GM12878 (cell line): Measurements from ENCODE around the gene FAM118B. TPM values are rescaled to one million over a fixed set of nuclear protein-coding genes. Genes with fewer than 3 reads are reported as not detected.

Experiments used
- ATAC-seq: fragments of 200-7000 bp; cut with Tn5 transposase; 3 replicates; pipeline ENCODE4 v1.9.1; 2020; ENCODE audit warnings: mild to moderate bottlenecking, moderate library complexity
- BruUV-seq: library from RNA; stranded (reverse); fragments of 400-500 nt; replicated peaks from 2 replicates; lab custom pipeline; 2021; lab: Mats Ljungman, UMichigan
- CTCF ChIA-PET: fragments of 300-600 bp; sonication (Branson Sonifier 250); formaldehyde crosslinking; extraction: SDS; loops from one replicate; lab custom pipeline; 2021; ENCODE audit warnings: inconsistent platforms; lab: Yijun Ruan, JAX
- POLR2A ChIA-PET: fragments of 350-600 bp; formaldehyde crosslinking; extraction: SDS; loops from one replicate; lab custom pipeline; 2021; ENCODE audit warnings: inconsistent platforms; lab: Charles Lee
- RAD21 ChIA-PET: fragments of 300-600 bp; sonication (Branson Sonifier 250); formaldehyde crosslinking; loops from one replicate; lab custom pipeline; 2023; ENCODE audit warnings: antibody characterized with exemption; ENCODE audit not compliant: unreplicated experiment; lab: Charles Lee
- SMC1A ChIA-PET: fragments of 300-600 bp; sonication (Branson Sonifier 250); formaldehyde crosslinking; loops from one replicate; lab custom pipeline; 2023; ENCODE audit not compliant: unreplicated experiment, uncharacterized antibody; lab: Charles Lee
- DNase-seq: peaks from one replicate; pipeline ENCODE4 v3.0.0-alpha.2; 2011; ENCODE audit warnings: low read depth, low spot score
- FAIRE-seq: peaks from 3 replicates; lab custom pipeline; 2011; peaks lifted over from hg19 to GRCh38; lab: Jason Lieb, UNC
- H2AFZ ChIP-seq: 2 replicates; pipeline ENCODE4 v1.6.0; 2011; ENCODE audit warnings: low read depth, low read length, control low read depth; ENCODE audit not compliant: control insufficient read depth
- H3K27ac ChIP-seq: 2 replicates; pipeline ENCODE4 v1.5.1; 2011; ENCODE audit warnings: control low read depth; ENCODE audit not compliant: control insufficient read depth, insufficient read depth
- H3K27me3 ChIP-seq, 2 experiments: replicated peaks in 1 of 2; 2 replicates each; pipeline versions ENCODE4 v1.6.0 to v1.6.1; 2011; ENCODE audit warnings: low read length in 1 of 2; ENCODE audit not compliant: control insufficient read depth in 2 of 2, insufficient read depth in 2 of 2
- H3K36me3 ChIP-seq, 2 experiments: 2 replicates each; pipeline ENCODE4 v1.5.1; 2011; ENCODE audit warnings: low read length in 1 of 2; ENCODE audit not compliant: control insufficient read depth in 2 of 2, insufficient read depth in 2 of 2
- H3K4me1 ChIP-seq: 2 replicates; pipeline ENCODE4 v1.6.1; 2011; ENCODE audit warnings: mild to moderate bottlenecking, low read length, moderate library complexity, mixed read lengths; ENCODE audit not compliant: control insufficient read depth, insufficient read depth
- H3K4me2 ChIP-seq: 2 replicates; pipeline ENCODE4 v1.6.0; 2011; ENCODE audit warnings: control low read depth; ENCODE audit not compliant: control insufficient read depth, insufficient read depth
- H3K4me3 ChIP-seq: fragments of 200-600 bp; sonication (generic); 2 replicates; pipeline ENCODE4 v1.5.1; 2016
- H3K79me2 ChIP-seq: 2 replicates; pipeline ENCODE4 v1.6.0; 2011; ENCODE audit warnings: low read length; ENCODE audit not compliant: control insufficient read depth, insufficient read depth
- H3K9ac ChIP-seq: 2 replicates; pipeline ENCODE4 v1.8.0; 2011; ENCODE audit warnings: low read length, control low read depth, mixed read lengths; ENCODE audit not compliant: control insufficient read depth, insufficient read depth
- H3K9me3 ChIP-seq: replicated peaks from 3 replicates; pipeline ENCODE4 v1.5.1; 2011; ENCODE audit warnings: mild to moderate bottlenecking, low read length; ENCODE audit not compliant: control insufficient read depth, insufficient read depth
- H4K20me1 ChIP-seq: 2 replicates; pipeline ENCODE4 v1.6.0; 2011; ENCODE audit not compliant: control insufficient read depth, insufficient read depth
- BMI1 ChIP-seq: fragments of 450-650 bp; IDR thresholded peaks from 2 replicates; pipeline ENCODE4 v1.6.1; 2016; ENCODE audit warnings: mild to moderate bottlenecking, moderate library complexity, borderline replicate concordance
- CEBPB ChIP-seq, 2 experiments: fragments of 150-350 bp in 1 of 2; IDR thresholded peaks; 2 replicates each; pipeline ENCODE4 v1.6.1; 2012 to 2014; ENCODE audit warnings: low read depth in 2 of 2, low read length in 2 of 2, borderline replicate concordance in 1 of 2, inconsistent platforms in 1 of 2
- IKZF1 ChIP-seq: fragments of 450-650 bp; conservative IDR thresholded peaks from 2 replicates; pipeline ENCODE4 v1.6.1; 2017; ENCODE audit warnings: antibody characterized with exemption, mild to moderate bottlenecking
- NR2F1 ChIP-seq: fragments of 450-650 bp; conservative IDR thresholded peaks from 2 replicates; pipeline ENCODE4 v1.6.1; 2017; ENCODE audit warnings: mild to moderate bottlenecking
- RAD51 ChIP-seq: fragments of 450-650 bp; IDR thresholded peaks from 2 replicates; pipeline ENCODE4 v1.6.1; 2016; ENCODE audit warnings: moderate library complexity, mild to moderate bottlenecking, inconsistent platforms
- SIN3A ChIP-seq: IDR thresholded peaks from 2 replicates; pipeline ENCODE4 v1.6.1; 2012; ENCODE audit warnings: low read depth, low read length, improper control_type of control experiment
- WRNIP1 ChIP-seq: IDR thresholded peaks from 2 replicates; pipeline ENCODE4 v1.6.1; 2011; ENCODE audit warnings: low read depth, low read length, improper control_type of control experiment, borderline replicate concordance
- YY1 ChIP-seq: IDR thresholded peaks from 2 replicates; pipeline ENCODE4 v1.6.1; 2011; ENCODE audit warnings: low read depth, mild to moderate bottlenecking, low read length
- ZBTB4 ChIP-seq: fragments of 450-650 bp; formaldehyde crosslinking; IDR thresholded peaks from 2 replicates; pipeline ENCODE4 v1.4.0; 2022; ENCODE audit warnings: mild to moderate bottlenecking, moderate library complexity
- WGBS: methylation state at CpG from one replicate; pipeline ENCODE4 v1.1.6; 2016; ENCODE audit warnings: low lambda C conversion rate; ENCODE audit not compliant: insufficient replicate concordance, insufficient coverage; ENCODE audit errors: missing lambda C conversion rate; 5-methylcytosine and 5-hydroxymethylcytosine counted together
- in situ Hi-C: fragments of 300-500 bp; cut with MboI; formaldehyde crosslinking; loops from 9 replicates; pipeline ENCODE4 v1.14.3; 2018; ENCODE audit warnings: mixed read lengths
- intact Hi-C: fragments of 100-400 bp; cut with micrococcal nuclease; formaldehyde crosslinking; loops from one replicate; pipeline ENCODE4 v1.14.2; 2022; ENCODE audit not compliant: unreplicated experiment
- polyA plus RNA-seq, 11 experiments: library from polyadenylated mRNA; depleted of rRNA in 4 of 11; unstranded in 6 of 11; stranded (reverse) in 5 of 11; fragments of >200 nt; fragmentation: Nextera tagmentation in 4 of 11; fragmentation: Illumina TruSeq in 1 of 11; extraction: Ambion mirVana in 4 of 11; extraction: Trizol in 1 of 11; gene quantifications; 1 replicate in 1 of 11; 2 replicates in 10 of 11; pipeline versions ENCODE4 v1.2.1 to v1.2.3, GENCODE V29; 2011 to 2016; ENCODE audit warnings: inconsistent platforms in 2 of 11, missing spikeins in 2 of 11, low read depth in 1 of 11
- total RNA-seq, 4 experiments: library from RNA; depleted of rRNA in 3 of 4; stranded (reverse); fragments of >200 nt in 3 of 4; fragmentation: Illumina TruSeq in 1 of 4; extraction: Trizol in 1 of 4; gene quantifications; 2 replicates each; pipeline versions ENCODE4 v1.2.1 to v1.2.3, GENCODE V29; 2013 to 2021
- TF ChIP-seq, protein P1 (sequence below): fragments of 450-650 bp; IDR thresholded peaks from 2 replicates; pipeline ENCODE4 v1.6.1; 2014; ENCODE audit warnings: mild to moderate bottlenecking
- TF ChIP-seq, protein P2 (sequence below): fragments of 450-650 bp; IDR thresholded peaks from 2 replicates; pipeline ENCODE4 v1.6.1; 2017; ENCODE audit warnings: mild to moderate bottlenecking, moderate library complexity

FAM118B gene
- total and polyA plus RNA-seq, 10 of the 15 experiments (the other 5 are each of a cell fraction or from before 2014, with no cell fraction given), result 12.8 to 29.7 (median 16.5) TPM

DNA sequence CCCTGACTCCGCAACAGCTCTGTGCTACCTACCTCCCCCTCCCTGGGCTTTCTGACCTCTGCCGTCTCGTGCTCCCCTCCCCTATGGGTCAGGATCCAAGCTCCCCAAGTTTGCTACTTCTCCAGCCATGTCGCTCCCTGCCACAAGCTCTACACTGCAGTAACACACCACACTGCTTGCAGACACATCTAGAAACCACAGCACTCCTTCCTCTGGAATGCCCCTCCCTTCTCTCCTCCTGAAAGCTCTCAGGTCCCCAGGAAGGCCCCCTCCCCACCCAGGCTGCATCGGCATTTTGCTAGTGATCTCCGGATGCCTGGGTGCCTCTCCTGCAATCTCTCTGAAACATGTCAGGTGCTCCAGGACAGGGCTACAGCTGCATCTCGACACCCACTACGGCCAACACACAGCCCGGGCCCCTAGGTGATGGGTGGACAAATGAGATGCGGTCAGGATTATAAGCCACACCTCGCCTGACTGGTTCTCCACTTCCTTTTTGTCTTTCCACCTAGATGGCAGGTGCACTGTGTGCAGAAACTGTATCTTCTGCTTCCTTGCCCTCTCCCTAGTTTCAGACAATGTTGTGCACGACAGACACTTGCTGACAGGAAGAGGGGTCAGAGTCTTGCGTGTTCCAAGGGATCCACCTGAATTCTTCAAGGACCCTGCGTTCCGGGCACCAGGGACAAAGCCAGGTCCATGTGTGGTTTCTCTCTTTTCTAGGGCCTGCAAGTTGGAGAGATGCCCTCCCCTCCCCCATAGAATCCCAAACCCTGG lies 23.1 kb upstream of the FAM118B start:
- 16% methylated on average over 15 of the region's 15 CpGs for WGBS
- POLR2A ChIA-PET, result interaction anchor here (0.5 to 1.4 kb wide), 2 partner anchors 9 to 11 kb away, joined by 6 read pairs; no protein-coding TSS in a partner anchor
- CTCF ChIA-PET, result interaction anchor here (0.9 to 10.7 kb wide), 8 partner anchors 86 to 269 kb away, joined by 3 to 220 read pairs (median 4); partner anchors contain the start of gene VSIG10L2
- Histone ChIP-seq H2AFZ (peak overlapping the region; percentile 21; the same call in 1 of the 2 replicates), H3K36me3 (peaks cover 0 to 14% of the 10 kb centered on the region in 2 experiments; a peak in 3 of 4 replicates), H3K9ac (0 out of 2 replicates have a peak overlapping the region, but pooled peaks have one; percentile 24), H3K27me3 (no peaks in the 10 kb centered on the region), H3K9me3 (no peaks in the 10 kb centered on the region), H3K79me2 (no peaks in the 10 kb centered on the region), H3K27ac (peak overlapping the region; percentile 66), H3K4me1 (peaks cover 30% of the 10 kb centered on the region), H4K20me1 (no peaks in the 10 kb centered on the region), H3K4me2 (peak overlapping the region; percentile 60), H3K4me3 (peak overlapping the region; percentile 45; the same call in 1 of the 2 replicates)
- BruUV-seq, result no TSS peak
- in situ Hi-C loops (no loop called here), intact Hi-C loops (loop anchor here (1.0 to 2.0 kb wide), 2 partner anchors 126 to 265 kb away; partner anchors contain the start of gene CDON)
- RAD21 ChIA-PET, result interaction anchor here (0.8 to 2.1 kb wide), 7 partner anchors 23 to 301 kb away, joined by 3 to 8 read pairs (median 4); partner anchors contain the start of genes FAM118B, HYLS1 and RPUSD4
- SMC1A ChIA-PET, result interaction anchor here (0.8 to 2.8 kb wide), 6 partner anchors 10 to 261 kb away, joined by 3 to 9 read pairs (median 5); no protein-coding TSS in a partner anchor
- ATAC-seq (peak; percentile 92), FAIRE-seq (peak; percentile 91), DNase-seq (peak; percentile 64)
- TF ChIP-seq YY1, result no peak
- TF ChIP-seq NR2F1, result 0 out of 2 replicates have a peak, but pooled peaks have one; percentile 9
- no peak for TF ChIP-seq SIN3A
- no peak for TF ChIP-seq ZBTB4 (CRISPR knock-in tag)
- TF ChIP-seq RAD51, result no peak
- TF ChIP-seq BMI1, result no peak
- no peak for TF ChIP-seq WRNIP1
- TF ChIP-seq, protein P1, sequence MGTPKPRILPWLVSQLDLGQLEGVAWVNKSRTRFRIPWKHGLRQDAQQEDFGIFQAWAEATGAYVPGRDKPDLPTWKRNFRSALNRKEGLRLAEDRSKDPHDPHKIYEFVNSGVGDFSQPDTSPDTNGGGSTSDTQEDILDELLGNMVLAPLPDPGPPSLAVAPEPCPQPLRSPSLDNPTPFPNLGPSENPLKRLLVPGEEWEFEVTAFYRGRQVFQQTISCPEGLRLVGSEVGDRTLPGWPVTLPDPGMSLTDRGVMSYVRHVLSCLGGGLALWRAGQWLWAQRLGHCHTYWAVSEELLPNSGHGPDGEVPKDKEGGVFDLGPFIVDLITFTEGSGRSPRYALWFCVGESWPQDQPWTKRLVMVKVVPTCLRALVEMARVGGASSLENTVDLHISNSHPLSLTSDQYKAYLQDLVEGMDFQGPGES, result no peak
- TF ChIP-seq CEBPB (IDR thresholded peaks at IDR 0.05; ENCODE audit: borderline replicate concordance in 1 of 2, low read depth in 2 of 2, low read length in 2 of 2), result no peak
- TF ChIP-seq IKZF1, result peak; percentile 81
- TF ChIP-seq, protein P2, sequence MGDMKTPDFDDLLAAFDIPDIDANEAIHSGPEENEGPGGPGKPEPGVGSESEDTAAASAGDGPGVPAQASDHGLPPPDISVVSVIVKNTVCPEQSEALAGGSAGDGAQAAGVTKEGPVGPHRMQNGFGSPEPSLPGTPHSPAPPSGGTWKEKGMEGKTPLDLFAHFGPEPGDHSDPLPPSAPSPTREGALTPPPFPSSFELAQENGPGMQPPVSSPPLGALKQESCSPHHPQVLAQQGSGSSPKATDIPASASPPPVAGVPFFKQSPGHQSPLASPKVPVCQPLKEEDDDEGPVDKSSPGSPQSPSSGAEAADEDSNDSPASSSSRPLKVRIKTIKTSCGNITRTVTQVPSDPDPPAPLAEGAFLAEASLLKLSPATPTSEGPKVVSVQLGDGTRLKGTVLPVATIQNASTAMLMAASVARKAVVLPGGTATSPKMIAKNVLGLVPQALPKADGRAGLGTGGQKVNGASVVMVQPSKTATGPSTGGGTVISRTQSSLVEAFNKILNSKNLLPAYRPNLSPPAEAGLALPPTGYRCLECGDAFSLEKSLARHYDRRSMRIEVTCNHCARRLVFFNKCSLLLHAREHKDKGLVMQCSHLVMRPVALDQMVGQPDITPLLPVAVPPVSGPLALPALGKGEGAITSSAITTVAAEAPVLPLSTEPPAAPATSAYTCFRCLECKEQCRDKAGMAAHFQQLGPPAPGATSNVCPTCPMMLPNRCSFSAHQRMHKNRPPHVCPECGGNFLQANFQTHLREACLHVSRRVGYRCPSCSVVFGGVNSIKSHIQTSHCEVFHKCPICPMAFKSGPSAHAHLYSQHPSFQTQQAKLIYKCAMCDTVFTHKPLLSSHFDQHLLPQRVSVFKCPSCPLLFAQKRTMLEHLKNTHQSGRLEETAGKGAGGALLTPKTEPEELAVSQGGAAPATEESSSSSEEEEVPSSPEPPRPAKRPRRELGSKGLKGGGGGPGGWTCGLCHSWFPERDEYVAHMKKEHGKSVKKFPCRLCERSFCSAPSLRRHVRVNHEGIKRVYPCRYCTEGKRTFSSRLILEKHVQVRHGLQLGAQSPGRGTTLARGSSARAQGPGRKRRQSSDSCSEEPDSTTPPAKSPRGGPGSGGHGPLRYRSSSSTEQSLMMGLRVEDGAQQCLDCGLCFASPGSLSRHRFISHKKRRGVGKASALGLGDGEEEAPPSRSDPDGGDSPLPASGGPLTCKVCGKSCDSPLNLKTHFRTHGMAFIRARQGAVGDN, result no peak
